ENCODE data around the gene RTBDN. TPM values are rescaled to one million over a fixed set of nuclear protein-coding genes. Genes with fewer than 3 reads are reported as not detected.

The RTBDN gene
- total and polyA plus RNA-seq, 8 donors: 0.19 to 4.6 (median 0.66) TPM; not detected in 2

DNA sequence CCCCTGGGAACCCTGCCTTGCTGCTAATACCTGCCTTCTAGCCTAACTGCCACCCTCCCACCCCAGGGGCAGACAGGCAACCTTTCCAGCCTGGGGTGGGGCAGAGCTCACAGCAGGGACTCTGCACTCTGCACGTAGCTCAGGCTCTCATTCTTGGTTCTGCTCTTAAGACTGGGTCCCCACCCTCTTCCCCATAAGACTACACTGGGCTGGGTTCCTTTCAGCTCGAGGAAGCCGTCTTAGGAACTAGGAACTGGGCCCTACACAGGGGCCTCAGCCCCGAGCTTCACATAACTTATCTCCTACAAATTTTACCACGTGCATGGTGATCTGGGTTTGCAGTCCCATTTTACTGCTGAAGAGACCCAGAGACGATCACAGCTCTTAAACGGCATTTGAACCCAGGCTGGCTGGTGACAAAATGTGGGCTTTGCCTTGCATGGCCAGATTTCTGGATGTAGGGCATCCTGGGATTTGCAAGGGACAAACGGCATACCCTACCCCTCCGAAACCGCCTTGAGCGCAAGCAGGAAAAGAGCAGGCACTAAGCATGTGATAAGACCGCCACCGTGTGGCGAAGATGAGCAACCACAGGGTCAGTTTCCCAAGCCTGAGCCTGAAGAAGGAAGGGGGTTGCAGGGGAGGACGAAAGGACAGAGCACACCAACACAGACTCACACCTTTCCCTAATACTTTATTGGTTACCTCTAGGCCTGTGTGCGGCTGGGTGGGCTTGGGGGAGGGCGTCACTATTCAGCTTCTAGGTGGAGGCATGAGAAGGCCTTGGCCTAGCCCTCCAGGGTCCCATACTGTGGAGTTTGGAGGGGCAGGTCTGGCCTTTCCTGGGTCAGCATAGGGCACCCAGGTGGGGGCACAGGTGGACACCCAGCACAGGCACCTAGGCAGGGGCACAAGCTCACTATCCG lies 38.0 kb downstream of the RTBDN start:
- Histone ChIP-seq H3K4me3 (no peak overlapping the region), H3K9me3 (no peaks in the 10 kb centered on the region), H3K4me1 (peaks cover 0 to 20% (median 3%) of the 10 kb centered on the region in 3 donors), H3K27me3 (no peaks in the 10 kb centered on the region), H3K27ac (peak overlapping the region in 2 of 4 donors; percentile 23 to 42), H3K36me3 (peaks cover 0 to 11% (median 0%) of the 10 kb centered on the region in 3 donors)
- ATAC-seq: peak in 3 of 4 donors; percentile 23 to 34 (median 29)
- WGBS, 2 donors: 10 to 11% methylated on average over 18 of the region's 18 CpGs
- no peak for FAIRE-seq
- intact Hi-C loops (cut with DNase I): loop anchor here in 1 of 3 donors (2.0 to 5.0 kb wide), 2 partner anchors 20 to 34 kb away; no protein-coding TSS in a partner anchor
- TF ChIP-seq, protein P1, sequence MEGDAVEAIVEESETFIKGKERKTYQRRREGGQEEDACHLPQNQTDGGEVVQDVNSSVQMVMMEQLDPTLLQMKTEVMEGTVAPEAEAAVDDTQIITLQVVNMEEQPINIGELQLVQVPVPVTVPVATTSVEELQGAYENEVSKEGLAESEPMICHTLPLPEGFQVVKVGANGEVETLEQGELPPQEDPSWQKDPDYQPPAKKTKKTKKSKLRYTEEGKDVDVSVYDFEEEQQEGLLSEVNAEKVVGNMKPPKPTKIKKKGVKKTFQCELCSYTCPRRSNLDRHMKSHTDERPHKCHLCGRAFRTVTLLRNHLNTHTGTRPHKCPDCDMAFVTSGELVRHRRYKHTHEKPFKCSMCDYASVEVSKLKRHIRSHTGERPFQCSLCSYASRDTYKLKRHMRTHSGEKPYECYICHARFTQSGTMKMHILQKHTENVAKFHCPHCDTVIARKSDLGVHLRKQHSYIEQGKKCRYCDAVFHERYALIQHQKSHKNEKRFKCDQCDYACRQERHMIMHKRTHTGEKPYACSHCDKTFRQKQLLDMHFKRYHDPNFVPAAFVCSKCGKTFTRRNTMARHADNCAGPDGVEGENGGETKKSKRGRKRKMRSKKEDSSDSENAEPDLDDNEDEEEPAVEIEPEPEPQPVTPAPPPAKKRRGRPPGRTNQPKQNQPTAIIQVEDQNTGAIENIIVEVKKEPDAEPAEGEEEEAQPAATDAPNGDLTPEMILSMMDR (IDR thresholded peaks at IDR 0.05): peak; percentile 79 to 93 (median 88)
- DNase-seq: peak in 5 of 6 donors; percentile 71 to 84 (median 80)

DNA sequence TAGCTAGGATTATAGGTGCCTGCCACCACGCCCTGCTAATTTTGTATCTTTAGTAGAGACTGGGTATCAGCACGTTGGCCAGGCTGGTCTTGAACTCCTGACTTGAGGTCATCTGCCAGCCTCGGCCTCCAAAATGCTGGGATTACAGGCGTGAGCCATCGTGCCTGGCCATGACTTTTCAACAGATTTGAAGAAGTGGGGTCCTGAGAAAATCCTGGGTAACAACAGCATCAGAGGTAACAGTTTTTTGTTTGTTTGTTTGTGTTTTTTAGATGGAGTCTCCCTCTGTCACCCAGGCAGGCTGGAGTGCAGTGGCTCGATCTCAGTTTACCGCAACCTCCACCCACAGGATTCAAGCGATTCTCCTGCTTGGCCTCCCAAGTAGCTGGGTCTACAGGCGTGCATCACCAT lies 39.4 kb downstream of the RTBDN start:
- WGBS, 2 donors: 88% methylated on average over 9 of the region's 9 CpGs
- H3K36me3 ChIP-seq: peaks cover 0 to 10% (median 0%) of the 10 kb centered on the region in 3 donors
- H3K4me3 ChIP-seq: no peak overlapping the region
- H3K9me3 ChIP-seq: no peaks in the 10 kb centered on the region
- DNase-seq (peak in 2 of 6 donors; percentile 32 to 42), FAIRE-seq (no peak), ATAC-seq (no peak)
- intact Hi-C loops (cut with DNase I): loop anchor here in 1 of 3 donors (5.0 kb wide), 1 partner anchor 33 kb away; no protein-coding TSS in a partner anchor
- peak overlapping the region in 2 of 4 donors; percentile 95 to 99 for H3K27ac ChIP-seq
- H3K4me1 ChIP-seq: peaks cover 0 to 12% (median 8%) of the 10 kb centered on the region in 3 donors
- no peaks in the 10 kb centered on the region for H3K27me3 ChIP-seq
- TF ChIP-seq, protein P1 (IDR thresholded peaks at IDR 0.05): no peak

DNA sequence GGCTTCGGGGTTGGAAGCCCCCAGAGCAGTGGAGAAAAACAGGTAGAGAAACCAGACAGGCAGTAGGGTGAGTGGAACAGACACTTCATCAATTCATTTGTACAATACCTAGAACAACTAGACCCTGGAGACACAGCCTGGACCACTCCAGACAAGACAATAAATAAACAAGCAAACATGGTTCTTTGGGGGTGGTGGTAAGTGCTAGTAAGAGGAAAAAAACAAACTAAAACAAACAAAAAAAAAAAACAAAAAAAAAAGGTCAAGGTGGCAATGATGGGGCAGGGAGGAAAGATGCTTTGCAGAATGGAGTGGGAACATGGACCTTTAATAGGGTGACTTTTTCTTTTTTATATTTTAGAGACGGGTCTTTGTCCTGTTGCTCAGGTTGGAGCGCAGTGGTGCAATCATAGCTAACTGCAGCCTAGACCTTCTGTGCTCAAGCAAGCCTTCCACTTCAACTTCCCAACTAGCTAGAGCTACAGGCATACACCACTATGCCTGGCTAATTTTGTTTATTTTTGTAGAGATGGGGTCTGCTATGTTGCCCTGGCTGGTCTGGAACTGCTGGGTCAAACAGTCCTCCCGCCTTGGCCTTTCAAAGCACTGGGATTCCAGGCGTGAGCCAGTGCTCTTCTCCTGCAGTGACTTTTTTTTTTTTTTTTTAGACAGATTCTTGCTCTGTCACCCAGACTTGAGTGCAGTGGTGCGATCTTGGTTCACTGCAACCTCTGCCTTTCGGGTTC lies 40.0 kb downstream of the RTBDN start:
- WGBS, 2 donors: 58 to 68% methylated on average over 7 of the region's 7 CpGs
- H3K36me3 ChIP-seq: peaks cover 0 to 4% (median 0%) of the 10 kb centered on the region in 3 donors
- H3K9me3 ChIP-seq: no peaks in the 10 kb centered on the region
- TF ChIP-seq, protein P1 (IDR thresholded peaks at IDR 0.05): no peak
- H3K4me3 ChIP-seq: peak overlapping the region in 2 of 4 donors; percentile 70 to 81
- peaks cover under 1 to 12% (median 8%) of the 10 kb centered on the region in 3 donors for H3K4me1 ChIP-seq
- no peaks in the 10 kb centered on the region for H3K27me3 ChIP-seq
- intact Hi-C loops (cut with DNase I): no loop called here
- DNase-seq (peak in 2 of 6 donors; percentile 33 to 36), ATAC-seq (no peak), FAIRE-seq (no peak)
- H3K27ac ChIP-seq: peak overlapping the region; percentile 95 to 100 (median 99)

DNA sequence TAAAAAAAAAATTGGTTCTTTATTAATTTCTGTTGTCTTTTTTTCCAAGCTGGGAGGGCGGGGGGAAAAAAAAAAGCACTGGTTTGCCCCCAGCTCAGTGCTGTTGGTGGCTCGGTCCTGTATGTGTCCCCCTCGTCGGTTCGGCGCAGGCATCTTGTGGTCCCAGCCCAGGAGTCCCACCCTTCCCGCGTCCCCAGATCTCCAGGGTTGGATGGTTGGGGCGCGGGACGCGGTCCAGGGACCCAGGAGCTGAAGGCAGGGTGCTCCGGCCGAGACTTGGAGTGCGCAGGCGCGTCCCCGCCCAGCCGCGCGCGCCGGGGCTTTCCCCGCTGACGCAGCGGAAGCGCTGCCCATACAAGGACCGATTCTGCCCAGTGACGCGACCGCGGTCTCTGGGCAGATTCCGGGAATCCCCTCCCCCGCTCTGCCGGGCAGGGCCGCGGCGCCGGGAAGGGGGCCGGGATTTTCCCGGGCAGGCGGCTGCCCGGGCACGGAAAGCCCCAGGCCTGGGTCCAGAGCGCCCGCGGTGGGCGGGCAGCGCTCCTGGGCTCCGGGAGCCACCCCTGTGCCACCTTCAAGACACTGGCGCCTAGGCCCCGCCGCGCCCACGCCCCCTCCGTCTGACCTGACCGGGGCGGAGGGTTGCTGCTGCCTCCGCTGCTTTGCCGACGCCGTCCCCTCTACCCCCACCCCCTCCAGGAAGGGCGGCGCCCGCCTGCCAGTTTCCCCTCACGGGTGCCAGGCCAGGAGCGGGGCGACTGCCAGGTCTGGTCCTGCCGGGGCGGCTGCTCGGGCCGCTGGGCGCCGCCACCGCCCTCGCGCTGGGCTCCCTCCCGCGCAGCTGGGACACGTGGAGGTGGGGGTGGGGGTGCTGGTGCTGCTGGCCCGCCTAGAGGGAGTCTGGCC lies 40.8 kb downstream of the RTBDN start:
- TF ChIP-seq, protein P1 (IDR thresholded peaks at IDR 0.05): no peak
- FAIRE-seq (no peak), ATAC-seq (peak; percentile 46 to 67 (median 56)), DNase-seq (peak; percentile 94 to 99 (median 96))
- Histone ChIP-seq H3K9me3 (no peaks in the 10 kb centered on the region), H3K27ac (peak overlapping the region; percentile 95 to 100 (median 99)), H3K4me1 (peaks cover 9 to 19% (median 17%) of the 10 kb centered on the region in 3 donors), H3K36me3 (no peaks in the 10 kb centered on the region), H3K4me3 (peak overlapping the region; percentile 70 to 95 (median 86)), H3K27me3 (no peaks in the 10 kb centered on the region)
- WGBS, 2 donors: 0% methylated on average over 65 to 81 of the region's 81 CpGs
- intact Hi-C loops (cut with DNase I): no loop called here

Data from pancreas (tissue), 10 donors.